ENCODE measurements around the gene ELMOD3. TPM values are rescaled to one million over a fixed set of nuclear protein-coding genes. Genes with fewer than 3 reads are reported as not detected.

ELMOD3 gene
- total RNA-seq, 1 donor from 2014 or later: 21.5 TPM

DNA sequence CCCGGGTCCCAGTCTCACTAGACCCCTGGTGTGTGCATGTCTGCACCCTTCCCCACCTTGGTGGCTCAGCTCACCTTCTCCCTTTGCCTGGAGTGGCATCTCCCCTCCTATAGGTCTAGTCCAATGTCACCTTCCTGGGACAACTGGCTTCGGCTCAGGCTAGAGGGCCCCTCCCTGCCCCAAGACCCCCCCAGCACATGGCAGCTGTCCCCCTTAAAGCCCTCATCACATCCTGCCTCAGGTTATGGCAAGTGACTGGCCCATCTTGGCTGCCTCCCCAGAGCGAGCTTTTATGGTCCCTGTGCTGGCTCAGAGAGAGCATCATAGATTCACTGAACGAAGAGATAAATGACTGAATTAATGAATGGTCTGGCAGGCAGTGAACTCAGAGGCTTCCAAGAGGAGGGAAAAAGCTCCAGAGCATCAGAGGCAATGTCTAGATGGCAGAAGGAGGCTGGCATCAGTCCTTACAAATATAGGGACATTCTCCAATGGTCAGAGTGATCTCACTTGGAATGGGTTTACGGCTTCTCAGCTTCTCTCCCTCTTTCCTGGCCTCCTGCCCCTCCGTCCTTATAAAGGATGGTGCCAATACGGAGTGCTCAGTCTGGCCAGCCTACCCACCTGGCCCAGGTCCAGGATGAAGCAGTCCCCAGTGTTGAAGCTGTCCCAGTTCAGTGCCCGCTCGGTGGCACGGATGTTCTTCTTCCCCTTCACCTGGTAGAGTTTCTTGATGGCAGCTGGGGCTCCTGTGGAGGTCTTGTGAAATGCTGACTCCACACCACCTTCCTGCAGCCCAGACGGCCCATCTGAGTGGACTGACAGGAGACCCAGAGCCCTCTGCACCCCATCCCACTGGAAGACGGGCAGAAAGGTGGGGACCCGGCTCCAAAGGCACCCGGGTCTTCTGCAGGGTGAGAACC lies 46.2 kb downstream of the ELMOD3 start:
- Mint-ChIP-seq H3K4me1 (peaks cover 10% of the 10 kb centered on the region), H3K27me3 (ENCODE audit: insufficient read depth, low read depth) (peaks cover 12% of the 10 kb centered on the region), H3K36me3 (peaks cover 3% of the 10 kb centered on the region), H3K27ac (peak overlapping the region; percentile 62), H3K9me3 (peaks cover 12% of the 10 kb centered on the region), H3K4me3 (no peak overlapping the region)
- Histone ChIP-seq H3K36me3 (no peaks in the 10 kb centered on the region), H2AFZ (replicated peaks) (no peak overlapping the region), H3K9ac (no peak overlapping the region), H4K20me1 (ENCODE audit: low read depth) (no peaks in the 10 kb centered on the region), H3K4me3 (no peak overlapping the region), H3F3A (ENCODE audit: low read depth) (no peaks in the 10 kb centered on the region), H3K27me3 (no peaks in the 10 kb centered on the region), H3K79me2 (ENCODE audit: low read depth) (no peaks in the 10 kb centered on the region), H3K4me2 (no peak overlapping the region), H3K9me3 (ENCODE audit: low read depth) (no peaks in the 10 kb centered on the region), H3K27ac (no peak overlapping the region), H3K4me1 (no peaks in the 10 kb centered on the region)
- TF ChIP-seq EZH2phosphoT487 (IDR thresholded peaks at IDR 0.05) (no peak), EZH2 (IDR thresholded peaks at IDR 0.05) (no peak)
- TF ChIP-seq, protein P1, sequence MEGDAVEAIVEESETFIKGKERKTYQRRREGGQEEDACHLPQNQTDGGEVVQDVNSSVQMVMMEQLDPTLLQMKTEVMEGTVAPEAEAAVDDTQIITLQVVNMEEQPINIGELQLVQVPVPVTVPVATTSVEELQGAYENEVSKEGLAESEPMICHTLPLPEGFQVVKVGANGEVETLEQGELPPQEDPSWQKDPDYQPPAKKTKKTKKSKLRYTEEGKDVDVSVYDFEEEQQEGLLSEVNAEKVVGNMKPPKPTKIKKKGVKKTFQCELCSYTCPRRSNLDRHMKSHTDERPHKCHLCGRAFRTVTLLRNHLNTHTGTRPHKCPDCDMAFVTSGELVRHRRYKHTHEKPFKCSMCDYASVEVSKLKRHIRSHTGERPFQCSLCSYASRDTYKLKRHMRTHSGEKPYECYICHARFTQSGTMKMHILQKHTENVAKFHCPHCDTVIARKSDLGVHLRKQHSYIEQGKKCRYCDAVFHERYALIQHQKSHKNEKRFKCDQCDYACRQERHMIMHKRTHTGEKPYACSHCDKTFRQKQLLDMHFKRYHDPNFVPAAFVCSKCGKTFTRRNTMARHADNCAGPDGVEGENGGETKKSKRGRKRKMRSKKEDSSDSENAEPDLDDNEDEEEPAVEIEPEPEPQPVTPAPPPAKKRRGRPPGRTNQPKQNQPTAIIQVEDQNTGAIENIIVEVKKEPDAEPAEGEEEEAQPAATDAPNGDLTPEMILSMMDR (IDR thresholded peaks at IDR 0.05): no peak
- DNase-seq (ENCODE audit: low spot score): no peak

DNA sequence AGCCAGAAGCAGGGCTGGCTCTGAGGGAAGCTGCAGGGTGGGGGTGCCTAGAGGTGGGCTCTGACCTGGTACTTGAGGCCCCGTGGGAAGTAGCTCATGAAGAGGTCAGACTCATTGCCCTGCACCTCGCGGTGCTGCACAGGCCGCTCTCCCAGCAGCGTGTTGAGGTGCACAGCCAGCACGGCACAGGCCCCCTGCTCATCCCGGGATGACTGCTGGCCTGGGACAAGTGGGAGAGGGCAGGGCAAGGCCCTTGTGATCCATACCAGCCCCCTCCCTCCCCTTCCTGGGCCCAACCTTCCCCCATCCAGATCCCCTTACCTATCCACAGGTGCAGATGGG lies 46.9 kb downstream of the ELMOD3 start:
- TF ChIP-seq EZH2 (IDR thresholded peaks at IDR 0.05) (no peak), EZH2phosphoT487 (IDR thresholded peaks at IDR 0.05) (no peak)
- TF ChIP-seq, protein P1 (IDR thresholded peaks at IDR 0.05): no peak
- Histone ChIP-seq H3K4me1 (no peaks in the 10 kb centered on the region), H3K79me2 (ENCODE audit: low read depth) (no peaks in the 10 kb centered on the region), H3K9me3 (ENCODE audit: low read depth) (no peaks in the 10 kb centered on the region), H3F3A (ENCODE audit: low read depth) (no peaks in the 10 kb centered on the region), H3K27me3 (no peaks in the 10 kb centered on the region), H3K36me3 (no peaks in the 10 kb centered on the region), H2AFZ (replicated peaks) (no peak overlapping the region), H4K20me1 (ENCODE audit: low read depth) (no peaks in the 10 kb centered on the region), H3K4me2 (no peak overlapping the region), H3K27ac (no peak overlapping the region), H3K9ac (no peak overlapping the region), H3K4me3 (no peak overlapping the region)
- Mint-ChIP-seq H3K9me3 (peaks cover 12% of the 10 kb centered on the region), H3K27me3 (ENCODE audit: insufficient read depth, low read depth) (peaks cover 12% of the 10 kb centered on the region), H3K36me3 (peaks cover 3% of the 10 kb centered on the region), H3K4me3 (no peak overlapping the region), H3K4me1 (peaks cover 10% of the 10 kb centered on the region), H3K27ac (no peak overlapping the region)
- no peak for DNase-seq (ENCODE audit: low spot score)

DNA sequence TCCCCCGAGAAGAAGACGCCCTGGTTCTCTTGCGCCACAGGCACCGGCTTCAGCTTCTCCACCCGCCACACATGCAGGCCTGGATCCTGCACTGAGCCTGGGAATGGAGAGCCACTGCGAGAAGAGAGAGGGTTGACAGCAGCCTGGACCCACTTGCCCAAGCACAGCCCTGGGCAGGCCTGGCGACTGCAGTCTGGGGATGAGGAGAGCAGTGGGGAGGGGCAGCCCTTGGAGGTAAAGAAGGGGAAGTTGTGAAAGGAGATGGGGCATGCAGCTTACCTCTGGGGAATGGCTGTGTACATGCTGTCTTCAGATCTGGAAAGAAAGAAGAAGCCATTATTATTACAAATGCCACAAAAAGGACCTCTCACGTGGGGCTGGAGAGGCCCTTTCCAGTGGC lies 47.3 kb downstream of the ELMOD3 start:
- no peak overlapping the region for H3K4me3 ChIP-seq
- H3K4me1 Mint-ChIP-seq: peaks cover 10% of the 10 kb centered on the region
- no peaks in the 10 kb centered on the region for H3K9me3 ChIP-seq (ENCODE audit: low read depth)
- no peaks in the 10 kb centered on the region for H3K4me1 ChIP-seq
- H4K20me1 ChIP-seq (ENCODE audit: low read depth): no peaks in the 10 kb centered on the region
- no peak for DNase-seq (ENCODE audit: low spot score)
- no peak overlapping the region for H3K27ac Mint-ChIP-seq
- no peaks in the 10 kb centered on the region for H3K79me2 ChIP-seq (ENCODE audit: low read depth)
- no peaks in the 10 kb centered on the region for H3F3A ChIP-seq (ENCODE audit: low read depth)
- H3K9me3 Mint-ChIP-seq: peaks cover 12% of the 10 kb centered on the region
- peaks cover 12% of the 10 kb centered on the region for H3K27me3 Mint-ChIP-seq (ENCODE audit: insufficient read depth, low read depth)
- no peak overlapping the region for H2AFZ ChIP-seq (replicated peaks)
- TF ChIP-seq EZH2phosphoT487 (IDR thresholded peaks at IDR 0.05) (no peak), EZH2 (IDR thresholded peaks at IDR 0.05) (no peak)
- no peak overlapping the region for H3K4me3 Mint-ChIP-seq
- peaks cover 3% of the 10 kb centered on the region for H3K36me3 Mint-ChIP-seq
- H3K9ac ChIP-seq: no peak overlapping the region
- no peaks in the 10 kb centered on the region for H3K27me3 ChIP-seq
- no peak overlapping the region for H3K27ac ChIP-seq
- H3K4me2 ChIP-seq: no peak overlapping the region
- H3K36me3 ChIP-seq: no peaks in the 10 kb centered on the region
